Thyroid gland (tissue), 4 donors: ENCODE data around the gene SLBP. TPM values are rescaled to one million over a fixed set of nuclear protein-coding genes. Genes with fewer than 3 reads are reported as not detected.

ENCODE experiments used
- DNase-seq, 2 donors: peaks; one replicate each; pipeline ENCODE4 v3.0.0-alpha.2; 2019
- H3K27ac ChIP-seq, 3 donors: fragments of 200-600 bp; sonication (generic); 1 replicate in 2 of 3; 2 replicates in 1 of 3; pipeline ENCODE4 v1.5.1; 2016 to 2019; ENCODE audit warnings: mild to moderate bottlenecking in 1 of 3, moderate library complexity in 1 of 3
- H3K27me3 ChIP-seq: fragments of 200-600 bp; sonication (generic); one replicate; pipeline ENCODE4 v1.5.1; 2019
- H3K36me3 ChIP-seq, 2 donors: fragments of 200-600 bp; sonication (generic); one replicate each; pipeline ENCODE4 v1.5.1; 2016 to 2019
- H3K4me1 ChIP-seq, 2 donors: fragments of 200-600 bp; sonication (generic); one replicate each; pipeline ENCODE4 v1.5.1; 2017 to 2019
- H3K4me3 ChIP-seq, 3 donors: fragments of 200-600 bp; sonication (generic); replicated peaks in 1 of 3; 1 replicate in 2 of 3; 2 replicates in 1 of 3; pipeline ENCODE4 v1.5.1; 2016; ENCODE audit warnings: mild to moderate bottlenecking in 1 of 3
- H3K9me3 ChIP-seq: fragments of 200-600 bp; sonication (generic); one replicate; pipeline ENCODE4 v1.5.1; 2017
- POLR2A ChIP-seq, 2 donors: fragments of 450-650 bp; IDR thresholded peaks; one replicate each; pipeline ENCODE4 v1.6.1; 2017; ENCODE audit warnings: antibody characterized with exemption in 2 of 2, mild to moderate bottlenecking in 2 of 2, moderate library complexity in 1 of 2
- whole genome bisulfite sequencing, 2 donors: methylation state at CpG; one replicate each; pipeline ENCODE4 v1.1.5; 2017; 5-methylcytosine and 5-hydroxymethylcytosine counted together
- intact Hi-C: fragments of 100-400 bp; cut with DNase I; formaldehyde crosslinking; loops from one replicate; pipeline ENCODE4 v1.15.1; 2023
- total RNA-seq, 4 donors: library from RNA; depleted of rRNA; stranded (reverse); fragments of >200 nt; gene quantifications; one replicate each; pipeline ENCODE4 v1.2.3, GENCODE V29; 2016
- TF ChIP-seq, protein P1 (sequence below), 6 experiments: fragments of 200-600 bp in 3 of 6; fragments of 450-650 bp in 3 of 6; sonication (generic) in 3 of 6; IDR thresholded peaks; one replicate each; pipeline ENCODE4 v1.5.1; 2016 to 2019; ENCODE audit warnings: antibody characterized with exemption in 6 of 6, mild to moderate bottlenecking in 2 of 6, inconsistent platforms in 1 of 6, moderate library complexity in 1 of 6

Gene SLBP
- total RNA-seq, 4 donors from 2014 or later = 41.2 to 48.5 (median 43.3) TPM

DNA sequence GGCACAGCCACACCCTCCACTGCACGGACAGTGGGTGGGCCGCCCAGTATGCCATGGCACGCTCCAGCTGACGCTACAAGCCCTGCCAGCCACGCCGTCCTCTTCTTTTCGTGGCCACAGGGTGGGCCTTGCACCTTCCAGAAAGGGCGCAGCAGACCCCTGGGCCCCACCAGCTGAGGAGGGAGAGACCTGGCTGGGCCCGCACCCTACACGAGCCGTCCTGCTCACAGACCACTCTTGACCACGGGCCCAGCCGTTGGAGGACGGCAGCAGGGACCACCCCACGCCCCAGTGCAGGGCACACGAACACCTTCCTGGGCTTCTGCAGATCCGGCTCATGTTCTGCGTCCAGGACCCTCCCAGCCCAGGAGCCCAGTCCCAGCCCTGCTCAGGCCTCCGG, 55.1 kb downstream of the SLBP start:
- DNase-seq = no peak
- TF ChIP-seq, protein P1, sequence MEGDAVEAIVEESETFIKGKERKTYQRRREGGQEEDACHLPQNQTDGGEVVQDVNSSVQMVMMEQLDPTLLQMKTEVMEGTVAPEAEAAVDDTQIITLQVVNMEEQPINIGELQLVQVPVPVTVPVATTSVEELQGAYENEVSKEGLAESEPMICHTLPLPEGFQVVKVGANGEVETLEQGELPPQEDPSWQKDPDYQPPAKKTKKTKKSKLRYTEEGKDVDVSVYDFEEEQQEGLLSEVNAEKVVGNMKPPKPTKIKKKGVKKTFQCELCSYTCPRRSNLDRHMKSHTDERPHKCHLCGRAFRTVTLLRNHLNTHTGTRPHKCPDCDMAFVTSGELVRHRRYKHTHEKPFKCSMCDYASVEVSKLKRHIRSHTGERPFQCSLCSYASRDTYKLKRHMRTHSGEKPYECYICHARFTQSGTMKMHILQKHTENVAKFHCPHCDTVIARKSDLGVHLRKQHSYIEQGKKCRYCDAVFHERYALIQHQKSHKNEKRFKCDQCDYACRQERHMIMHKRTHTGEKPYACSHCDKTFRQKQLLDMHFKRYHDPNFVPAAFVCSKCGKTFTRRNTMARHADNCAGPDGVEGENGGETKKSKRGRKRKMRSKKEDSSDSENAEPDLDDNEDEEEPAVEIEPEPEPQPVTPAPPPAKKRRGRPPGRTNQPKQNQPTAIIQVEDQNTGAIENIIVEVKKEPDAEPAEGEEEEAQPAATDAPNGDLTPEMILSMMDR (IDR thresholded peaks at IDR 0.05) = no peak
- no peak for TF ChIP-seq POLR2A (IDR thresholded peaks at IDR 0.05)

DNA sequence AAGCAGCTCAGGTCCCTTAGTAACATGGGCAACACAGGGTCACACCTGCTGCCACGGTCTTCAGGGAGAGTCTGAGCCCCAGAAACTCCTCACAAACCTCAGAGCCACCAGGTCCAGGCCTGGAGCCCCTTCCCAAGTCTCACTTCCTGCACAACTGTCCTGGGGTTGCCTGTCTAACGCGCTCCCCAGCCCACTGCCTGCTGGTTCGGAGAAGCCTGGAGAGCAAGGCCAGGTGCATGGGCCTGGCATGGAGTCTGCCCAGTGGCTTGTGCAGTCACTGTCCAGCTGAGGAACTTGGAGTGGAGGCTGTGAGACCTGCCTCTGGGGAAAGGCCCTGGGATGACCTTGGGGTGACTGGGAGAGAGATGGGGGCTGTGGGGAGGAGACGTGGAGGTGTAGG, 56.0 kb downstream of the SLBP start:
- WGBS, 2 donors = 86 to 93% methylated on average over 4 to 5 of the region's 5 CpGs
- H3K4me1 ChIP-seq = no peaks in the 10 kb centered on the region

More for the DNA sequence above, 55.1 kb downstream of the SLBP start:
- no peaks in the 10 kb centered on the region for H3K27me3 ChIP-seq
- intact Hi-C loops = no loop called here
- no peak overlapping the region for H3K4me3 ChIP-seq
- WGBS, 2 donors = 94 to 99% methylated on average over 12 to 19 of the region's 19 CpGs
- H3K36me3 ChIP-seq = no peaks in the 10 kb centered on the region
- H3K9me3 ChIP-seq = no peaks in the 10 kb centered on the region
- no peaks in the 10 kb centered on the region for H3K4me1 ChIP-seq
- no peak overlapping the region for H3K27ac ChIP-seq

DNA sequence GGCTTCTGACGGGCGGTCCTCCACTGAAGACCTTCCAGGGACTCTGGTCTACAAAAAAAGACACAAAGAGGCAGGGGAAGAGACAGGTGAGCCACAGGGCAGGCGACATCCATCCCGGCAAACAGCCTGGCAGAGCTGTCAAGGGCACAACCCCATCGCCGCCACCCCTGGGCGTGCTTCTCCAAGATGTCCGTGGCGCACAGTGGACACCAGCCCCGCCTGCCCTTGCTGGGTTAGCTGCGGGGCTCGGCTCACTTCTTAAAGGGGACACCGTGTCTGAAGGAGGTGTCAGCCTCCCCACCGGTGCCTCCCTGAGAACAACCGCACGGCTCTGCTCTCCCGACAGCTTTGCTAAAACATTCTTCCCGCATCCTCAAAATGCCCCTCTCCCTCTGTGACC, 56.4 kb downstream of the SLBP start:
- Histone ChIP-seq H3K27me3 (no peaks in the 10 kb centered on the region), H3K36me3 (no peaks in the 10 kb centered on the region), H3K9me3 (no peaks in the 10 kb centered on the region), H3K27ac (no peak overlapping the region), H3K4me1 (no peaks in the 10 kb centered on the region), H3K4me3 (no peak overlapping the region)
- WGBS, 2 donors = 90 to 91% methylated on average over 17 to 18 of the region's 18 CpGs
- TF ChIP-seq POLR2A (IDR thresholded peaks at IDR 0.05) = no peak
- TF ChIP-seq, protein P1 (IDR thresholded peaks at IDR 0.05) = no peak
- intact Hi-C loops = no loop called here
- no peak for DNase-seq

More for the DNA sequence above, 56.0 kb downstream of the SLBP start:
- Histone ChIP-seq H3K27ac (no peak overlapping the region), H3K9me3 (no peaks in the 10 kb centered on the region), H3K36me3 (no peaks in the 10 kb centered on the region), H3K4me3 (no peak overlapping the region), H3K27me3 (no peaks in the 10 kb centered on the region)
- TF ChIP-seq, protein P1 (IDR thresholded peaks at IDR 0.05) = no peak
- TF ChIP-seq POLR2A (IDR thresholded peaks at IDR 0.05) = no peak
- DNase-seq = no peak
- intact Hi-C loops = no loop called here

DNA sequence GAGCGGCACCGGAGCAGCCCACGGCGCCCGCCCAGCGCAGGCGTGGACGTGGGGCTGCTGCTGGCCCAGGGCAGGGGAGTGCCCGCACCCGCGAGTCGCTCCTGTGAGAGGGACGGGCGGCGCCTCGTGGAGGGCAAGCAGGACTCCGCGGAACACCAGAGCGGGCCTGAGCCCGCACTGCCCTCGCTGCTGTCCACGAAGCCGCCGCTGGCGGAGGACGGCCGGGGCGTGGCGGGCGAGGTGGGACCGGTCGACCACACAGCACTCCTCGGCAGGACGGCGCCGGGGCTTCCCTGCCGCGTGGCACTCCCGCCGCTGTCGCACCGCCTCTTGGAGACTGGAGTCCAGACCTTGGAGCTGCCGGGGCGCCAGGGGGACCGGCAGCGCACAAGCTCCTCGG, 57.0 kb downstream of the SLBP start:
- Histone ChIP-seq H3K9me3 (no peaks in the 10 kb centered on the region), H3K36me3 (no peaks in the 10 kb centered on the region), H3K27me3 (no peaks in the 10 kb centered on the region), H3K4me1 (no peaks in the 10 kb centered on the region), H3K27ac (no peak overlapping the region), H3K4me3 (no peak overlapping the region)
- TF ChIP-seq, protein P1 (IDR thresholded peaks at IDR 0.05) = no peak
- no peak for TF ChIP-seq POLR2A (IDR thresholded peaks at IDR 0.05)
- intact Hi-C loops = no loop called here
- DNase-seq = no peak
- 97 to 98% methylated on average over 29 to 45 of the region's 47 CpGs for WGBS, 2 donors

DNA sequence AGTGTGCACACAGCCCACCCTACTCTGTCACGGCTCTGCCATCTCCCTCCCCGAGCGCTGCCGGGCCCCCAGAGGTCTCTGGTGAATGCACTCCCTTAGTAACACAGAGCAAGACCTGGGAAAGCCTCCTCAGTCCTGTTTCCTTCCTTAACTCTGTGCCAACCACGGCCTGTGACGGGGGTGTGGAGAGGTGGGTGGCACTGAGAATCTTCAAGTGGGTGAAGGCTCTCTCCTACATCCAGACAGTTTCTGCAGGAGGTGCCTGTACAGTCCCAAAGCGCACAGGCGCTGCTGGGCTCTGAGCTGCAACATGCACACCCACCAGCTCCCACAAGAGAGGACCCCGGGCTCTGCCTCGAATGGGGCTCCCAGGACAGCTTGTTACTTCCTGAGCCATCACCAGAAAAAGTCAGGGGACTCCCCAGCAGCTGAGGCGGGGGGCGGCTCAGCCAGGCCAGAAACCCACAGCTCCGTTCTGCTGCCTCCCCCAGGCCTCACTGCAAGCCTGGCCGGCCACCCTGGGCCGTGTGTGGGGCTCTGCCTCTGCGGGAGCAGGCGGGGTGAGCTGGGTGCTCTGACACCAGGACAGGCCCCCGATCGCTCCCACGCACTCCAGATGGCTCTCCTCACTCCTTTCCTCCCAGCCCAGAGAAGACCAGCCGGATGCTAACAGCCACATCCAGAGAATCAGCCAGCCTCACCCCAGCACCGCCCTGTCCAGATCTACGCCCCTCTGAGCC, 57.7 kb downstream of the SLBP start:
- WGBS, 2 donors = 92% methylated on average over 15 to 18 of the region's 23 CpGs
- TF ChIP-seq POLR2A (IDR thresholded peaks at IDR 0.05) = no peak
- TF ChIP-seq, protein P1 (IDR thresholded peaks at IDR 0.05) = no peak
- Histone ChIP-seq H3K4me3 (no peak overlapping the region), H3K27ac (no peak overlapping the region), H3K9me3 (no peaks in the 10 kb centered on the region), H3K27me3 (no peaks in the 10 kb centered on the region), H3K4me1 (no peaks in the 10 kb centered on the region), H3K36me3 (no peaks in the 10 kb centered on the region)
- intact Hi-C loops = no loop called here
- DNase-seq = no peak
